ENCODE measurements around the gene FAM222A. TPM values are rescaled to one million over a fixed set of nuclear protein-coding genes. Genes with fewer than 3 reads are reported as not detected.
A peak's percentile ranks its signal among the peaks of the same experiment; 100 is the strongest.

Gene FAM222A
- total RNA-seq, 2 experiments from 2014 or later: 0.76 to 1.0 TPM

- H3K27ac Mint-ChIP-seq: no peak overlapping the region
- POLR2A ChIA-PET: no interaction called here
- CTCF ChIA-PET: interaction anchor here (1.1 to 7.4 kb wide), 3 partner anchors 11 to 254 kb away, joined by 5 to 59 read pairs (median 53); no protein-coding TSS in a partner anchor
- no peak for ATAC-seq
- no peaks in the 10 kb centered on the region for H3K4me1 Mint-ChIP-seq (ENCODE audit: low read depth)
- no peaks in the 10 kb centered on the region for H3K9me3 Mint-ChIP-seq
- DNase-seq: no peak
- intact Hi-C loops (cut with micrococcal nuclease): loop anchor here (5.0 kb wide), 1 partner anchor 345 kb away; no protein-coding TSS in a partner anchor
- TF ChIP-seq, protein P1, sequence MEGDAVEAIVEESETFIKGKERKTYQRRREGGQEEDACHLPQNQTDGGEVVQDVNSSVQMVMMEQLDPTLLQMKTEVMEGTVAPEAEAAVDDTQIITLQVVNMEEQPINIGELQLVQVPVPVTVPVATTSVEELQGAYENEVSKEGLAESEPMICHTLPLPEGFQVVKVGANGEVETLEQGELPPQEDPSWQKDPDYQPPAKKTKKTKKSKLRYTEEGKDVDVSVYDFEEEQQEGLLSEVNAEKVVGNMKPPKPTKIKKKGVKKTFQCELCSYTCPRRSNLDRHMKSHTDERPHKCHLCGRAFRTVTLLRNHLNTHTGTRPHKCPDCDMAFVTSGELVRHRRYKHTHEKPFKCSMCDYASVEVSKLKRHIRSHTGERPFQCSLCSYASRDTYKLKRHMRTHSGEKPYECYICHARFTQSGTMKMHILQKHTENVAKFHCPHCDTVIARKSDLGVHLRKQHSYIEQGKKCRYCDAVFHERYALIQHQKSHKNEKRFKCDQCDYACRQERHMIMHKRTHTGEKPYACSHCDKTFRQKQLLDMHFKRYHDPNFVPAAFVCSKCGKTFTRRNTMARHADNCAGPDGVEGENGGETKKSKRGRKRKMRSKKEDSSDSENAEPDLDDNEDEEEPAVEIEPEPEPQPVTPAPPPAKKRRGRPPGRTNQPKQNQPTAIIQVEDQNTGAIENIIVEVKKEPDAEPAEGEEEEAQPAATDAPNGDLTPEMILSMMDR (IDR thresholded peaks at IDR 0.05): peak; percentile 17
- H3K36me3 Mint-ChIP-seq (ENCODE audit: low read depth): no peaks in the 10 kb centered on the region
- H3K4me3 Mint-ChIP-seq: no peak overlapping the region
- no peaks in the 10 kb centered on the region for H3K27me3 Mint-ChIP-seq
Measured at GRCh38 chr12:109771746-109772621, 58.4 kb downstream of the FAM222A start.

- no peak overlapping the region for H3K27ac Mint-ChIP-seq
- no peak for ATAC-seq
- H3K4me1 Mint-ChIP-seq (ENCODE audit: low read depth): peaks cover 4% of the 10 kb centered on the region
- no peaks in the 10 kb centered on the region for H3K27me3 Mint-ChIP-seq
- TF ChIP-seq, protein P1 (IDR thresholded peaks at IDR 0.05): no peak
- H3K9me3 Mint-ChIP-seq: no peaks in the 10 kb centered on the region
- CTCF ChIA-PET: interaction anchor here (0.8 to 7.4 kb wide), 8 partner anchors 10 to 344 kb away, joined by 4 to 59 read pairs (median 7); no protein-coding TSS in a partner anchor
- intact Hi-C loops (cut with micrococcal nuclease): loop anchor here (5.0 kb wide), 1 partner anchor 345 kb away; no protein-coding TSS in a partner anchor
- H3K4me3 Mint-ChIP-seq: peak overlapping the region; percentile 53
- H3K36me3 Mint-ChIP-seq (ENCODE audit: low read depth): no peaks in the 10 kb centered on the region
- no peak for DNase-seq
- POLR2A ChIA-PET: interaction anchor here (0.8 kb wide), 1 partner anchor 175 kb away, joined by 4 read pairs; no protein-coding TSS in a partner anchor
Measured at GRCh38 chr12:109772622-109773321, 59.1 kb downstream of the FAM222A start.

DNA sequence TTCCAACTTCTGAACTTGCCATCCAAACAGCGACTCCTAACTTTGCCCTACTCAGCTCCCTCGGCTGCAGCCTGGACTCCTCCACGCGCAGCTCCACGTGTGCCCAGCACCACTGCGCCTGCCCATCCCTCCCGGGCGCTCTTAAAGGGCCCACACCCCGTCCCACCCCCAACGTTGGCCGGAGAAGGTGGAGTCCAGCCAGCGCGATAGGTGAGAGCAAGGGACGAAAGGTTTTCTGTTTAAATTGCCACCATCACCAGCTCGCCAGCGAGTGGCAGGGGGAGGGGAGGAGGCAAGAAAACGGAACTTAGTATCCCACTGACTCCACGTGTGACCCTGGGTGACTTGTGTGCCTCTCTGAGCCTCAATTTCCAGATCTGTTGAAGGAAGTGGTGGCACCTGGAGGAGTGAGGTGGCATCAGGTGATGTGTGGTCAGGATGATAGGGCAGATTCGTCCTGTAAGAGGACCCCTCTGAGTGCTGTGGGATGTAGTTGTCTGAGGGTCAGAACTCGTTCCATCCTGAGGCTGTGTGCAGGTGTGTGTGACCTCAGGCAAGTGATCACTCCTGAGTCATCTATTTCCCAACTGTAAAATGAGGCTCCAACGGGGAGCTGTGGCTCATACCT is 59.9 kb downstream of the FAM222A start:
- peak overlapping the region; percentile 53 for H3K4me3 Mint-ChIP-seq
- no peaks in the 10 kb centered on the region for H3K27me3 Mint-ChIP-seq
- DNase-seq (no peak), ATAC-seq (no peak)
- H3K4me1 Mint-ChIP-seq (ENCODE audit: low read depth): peaks cover 5% of the 10 kb centered on the region
- H3K9me3 Mint-ChIP-seq: no peaks in the 10 kb centered on the region
- ChIA-PET CTCF (interaction anchor here (0.8 to 7.4 kb wide), 11 partner anchors 11 to 345 kb away, joined by 3 to 59 read pairs (median 5); partner anchors contain the start of gene FAM222A), POLR2A (interaction anchor here (0.8 kb wide), 1 partner anchor 176 kb away, joined by 4 read pairs; no protein-coding TSS in a partner anchor)
- H3K36me3 Mint-ChIP-seq (ENCODE audit: low read depth): no peaks in the 10 kb centered on the region
- TF ChIP-seq, protein P1 (IDR thresholded peaks at IDR 0.05): no peak
- no peak overlapping the region for H3K27ac Mint-ChIP-seq
- intact Hi-C loops (cut with micrococcal nuclease): loop anchor here (5.0 kb wide), 1 partner anchor 346 kb away; no protein-coding TSS in a partner anchor

DNA sequence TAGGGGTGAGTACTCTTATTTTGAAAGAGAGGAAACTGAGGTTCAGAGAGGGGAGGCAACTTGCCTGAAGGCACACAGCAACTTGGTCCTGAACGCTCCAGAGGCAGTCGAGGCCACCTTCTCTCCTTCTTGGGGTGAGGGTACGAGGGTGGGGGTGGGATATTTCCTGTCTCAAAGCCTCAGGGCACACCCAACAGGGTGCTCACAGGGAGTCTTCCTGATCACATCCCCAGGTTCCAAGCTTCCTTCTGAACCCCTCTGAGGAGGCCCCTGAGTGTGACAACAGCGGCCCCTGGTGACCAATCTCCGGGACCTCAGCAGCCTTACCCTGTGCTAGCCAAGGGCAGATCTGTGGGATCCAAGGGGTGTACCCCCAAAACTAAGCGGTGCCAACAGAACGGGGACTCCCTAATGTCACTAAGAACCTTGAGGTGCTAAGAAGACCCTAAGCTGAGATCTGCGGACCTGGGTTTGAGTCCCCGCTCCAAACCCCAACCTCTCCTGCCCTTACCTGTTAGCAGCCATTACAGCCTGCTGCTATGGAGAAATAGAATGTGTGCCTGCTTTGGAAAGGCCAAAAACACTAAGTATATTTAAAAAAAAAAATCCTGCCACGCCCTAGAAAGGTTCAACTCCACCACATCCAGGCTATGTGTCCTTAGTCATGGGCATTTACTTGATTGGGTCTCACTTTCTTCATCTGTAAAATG is 61.7 kb downstream of the FAM222A start:
- peaks cover 5% of the 10 kb centered on the region for H3K4me1 Mint-ChIP-seq (ENCODE audit: low read depth)
- no peaks in the 10 kb centered on the region for H3K27me3 Mint-ChIP-seq
- ChIA-PET CTCF (interaction anchor here (0.6 to 7.4 kb wide), 31 partner anchors 10 to 355 kb away, joined by 3 to 59 read pairs (median 5); partner anchors contain the start of genes FAM222A and MVK), POLR2A (no interaction called here)
- no peaks in the 10 kb centered on the region for H3K9me3 Mint-ChIP-seq
- TF ChIP-seq, protein P1 (IDR thresholded peaks at IDR 0.05): peak; percentile 78
- DNase-seq: peak; percentile 83
- H3K27ac Mint-ChIP-seq: no peak overlapping the region
- no peaks in the 10 kb centered on the region for H3K36me3 Mint-ChIP-seq (ENCODE audit: low read depth)
- intact Hi-C loops (cut with micrococcal nuclease): loop anchor here (5.0 kb wide), 2 partner anchors 178 to 258 kb away; no protein-coding TSS in a partner anchor
- no peak overlapping the region for H3K4me3 Mint-ChIP-seq
- peak; percentile 80 for ATAC-seq

Measured in activated CD8-positive, alpha-beta T cell treated with anti-CD3 and anti-CD28 coated beads for 36 hours (primary cell).